Rectal smooth muscle tissue (tissue), 1 donor: Measurements from ENCODE around the gene SEMA3A.

ENCODE experiments used
- H3K27ac ChIP-seq: one replicate; pipeline ENCODE4 v1.7.0; 2013; ENCODE audit warnings: low read depth, low read length, inconsistent platforms
- H3K27me3 ChIP-seq: one replicate; pipeline ENCODE4 v1.7.0; 2013; ENCODE audit warnings: low read length; ENCODE audit not compliant: control insufficient read depth, insufficient read depth
- H3K36me3 ChIP-seq: one replicate; pipeline ENCODE4 v1.7.0; 2013; ENCODE audit warnings: low read length; ENCODE audit not compliant: control insufficient read depth, insufficient read depth
- H3K4me1 ChIP-seq: one replicate; pipeline ENCODE4 v1.7.0; 2013; ENCODE audit warnings: low read length; ENCODE audit not compliant: control insufficient read depth, insufficient read depth
- H3K4me3 ChIP-seq: one replicate; pipeline ENCODE4 v1.7.0; 2013; ENCODE audit warnings: low read length
- H3K9ac ChIP-seq: one replicate; pipeline ENCODE4 v1.7.0; 2013; ENCODE audit warnings: low read length

Gene SEMA3A

DNA sequence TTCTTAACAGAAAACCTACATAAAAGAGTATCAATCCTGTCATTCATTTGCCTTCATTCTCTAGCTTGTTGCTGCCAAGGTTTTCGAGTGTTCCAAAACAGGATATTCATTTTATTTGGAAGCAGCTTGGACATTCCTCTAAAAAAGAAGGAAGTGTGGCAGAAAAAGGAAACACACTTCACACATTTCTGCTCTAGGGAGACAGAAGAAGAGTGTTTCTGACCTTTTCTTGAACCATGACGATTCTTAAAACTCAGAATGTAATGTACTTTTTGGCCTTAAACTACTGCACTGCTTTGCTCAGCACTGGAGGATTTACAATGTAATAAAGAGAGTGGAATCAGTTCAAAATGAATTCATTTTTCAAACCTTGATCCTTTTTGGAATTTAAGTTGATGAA is 81.3 kb downstream of the SEMA3A start:
- H3K27me3 ChIP-seq: no peaks in the 10 kb centered on the region
- no peaks in the 10 kb centered on the region for H3K36me3 ChIP-seq
- H3K27ac ChIP-seq: peak overlapping the region; percentile 33
- no peak overlapping the region for H3K9ac ChIP-seq
- H3K4me3 ChIP-seq: no peak overlapping the region
- H3K4me1 ChIP-seq: peaks cover 8% of the 10 kb centered on the region

DNA sequence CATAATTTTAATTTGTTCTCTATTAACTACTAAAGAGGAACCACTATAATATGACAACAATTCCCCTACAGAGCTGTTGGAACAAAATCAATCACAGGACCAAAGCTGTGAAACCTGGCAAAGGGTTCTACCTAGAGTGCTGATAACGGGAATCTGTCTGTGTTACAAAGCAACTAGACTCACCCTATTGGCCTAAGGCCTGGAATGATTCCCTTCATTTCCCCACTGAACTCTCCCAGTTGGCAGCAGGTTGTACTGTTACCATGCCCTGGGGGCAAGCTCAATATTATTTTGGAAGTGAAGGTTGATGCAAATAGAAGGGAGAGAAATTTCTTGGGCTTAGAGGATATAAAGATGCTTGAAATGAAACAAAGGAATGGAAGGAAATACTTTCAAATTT is 81.8 kb downstream of the SEMA3A start:
- Histone ChIP-seq H3K4me1 (peaks cover 8% of the 10 kb centered on the region), H3K27me3 (no peaks in the 10 kb centered on the region), H3K27ac (peak overlapping the region; percentile 33), H3K4me3 (no peak overlapping the region), H3K36me3 (no peaks in the 10 kb centered on the region), H3K9ac (no peak overlapping the region)

DNA sequence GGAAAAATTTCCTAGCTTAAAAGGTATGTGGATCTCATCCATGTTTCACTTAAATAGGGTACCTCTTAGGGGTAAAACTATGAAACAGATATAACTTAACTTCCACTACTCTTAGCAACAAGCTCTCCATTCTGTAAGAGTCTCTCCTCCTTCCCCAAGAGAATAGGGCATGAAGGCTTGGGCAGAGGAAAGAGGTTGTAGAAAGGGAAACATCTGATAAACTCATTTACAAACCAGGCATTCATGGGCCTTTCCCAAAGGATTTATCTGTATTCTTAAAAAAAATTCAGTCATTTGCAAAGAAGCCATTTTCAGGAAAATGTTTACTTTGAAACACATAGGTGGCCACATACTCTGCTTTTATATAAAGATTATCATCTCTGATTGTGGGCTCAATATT is 82.7 kb downstream of the SEMA3A start:
- no peaks in the 10 kb centered on the region for H3K27me3 ChIP-seq
- H3K4me3 ChIP-seq: no peak overlapping the region
- H3K4me1 ChIP-seq: peaks cover 8% of the 10 kb centered on the region
- H3K27ac ChIP-seq: no peak overlapping the region
- H3K36me3 ChIP-seq: no peaks in the 10 kb centered on the region
- no peak overlapping the region for H3K9ac ChIP-seq

DNA sequence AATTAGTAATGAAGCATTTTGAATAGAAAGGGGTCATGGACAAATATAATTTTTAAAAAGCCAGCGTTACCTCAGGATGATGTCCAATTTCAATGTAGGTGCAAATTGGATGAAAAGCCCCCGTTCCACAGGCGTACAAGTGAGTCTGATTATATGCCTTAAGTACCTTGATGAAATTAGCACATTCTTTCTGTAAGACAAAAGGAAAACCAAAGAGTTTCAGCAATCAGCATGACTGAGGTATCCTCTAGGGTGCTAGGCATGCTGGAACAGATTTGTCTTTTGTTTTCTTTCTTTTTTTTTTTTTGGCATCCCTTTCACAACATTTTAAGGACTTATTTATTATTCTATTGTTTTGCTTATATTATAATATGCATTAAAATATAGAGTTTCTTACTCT is 84.2 kb downstream of the SEMA3A start:
- H3K27me3 ChIP-seq: no peaks in the 10 kb centered on the region
- H3K4me3 ChIP-seq: no peak overlapping the region
- no peaks in the 10 kb centered on the region for H3K36me3 ChIP-seq
- no peak overlapping the region for H3K27ac ChIP-seq
- H3K9ac ChIP-seq: no peak overlapping the region
- peaks cover 11% of the 10 kb centered on the region for H3K4me1 ChIP-seq

DNA sequence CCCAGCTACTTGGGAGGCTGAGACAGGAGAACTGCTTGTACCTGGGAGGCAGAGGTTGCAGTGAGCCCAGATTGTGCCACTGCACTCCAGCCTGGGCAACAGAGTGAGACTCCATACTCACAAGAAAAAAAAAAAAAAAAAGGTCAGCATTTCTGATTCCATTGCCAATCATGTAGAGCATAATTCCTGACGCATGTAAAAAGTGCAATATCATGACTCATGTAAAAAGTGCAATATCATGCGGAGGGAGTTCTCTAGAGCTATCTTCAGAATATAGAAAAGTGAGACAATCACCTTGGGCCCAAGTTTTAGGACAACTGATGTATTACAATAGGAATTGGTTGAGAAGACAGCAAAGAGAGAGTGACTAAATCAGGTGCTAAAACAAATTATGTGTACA is 85.8 kb downstream of the SEMA3A start:
- Histone ChIP-seq H3K36me3 (no peaks in the 10 kb centered on the region), H3K4me3 (no peak overlapping the region), H3K4me1 (peaks cover 11% of the 10 kb centered on the region), H3K9ac (no peak overlapping the region), H3K27ac (no peak overlapping the region), H3K27me3 (no peaks in the 10 kb centered on the region)

DNA sequence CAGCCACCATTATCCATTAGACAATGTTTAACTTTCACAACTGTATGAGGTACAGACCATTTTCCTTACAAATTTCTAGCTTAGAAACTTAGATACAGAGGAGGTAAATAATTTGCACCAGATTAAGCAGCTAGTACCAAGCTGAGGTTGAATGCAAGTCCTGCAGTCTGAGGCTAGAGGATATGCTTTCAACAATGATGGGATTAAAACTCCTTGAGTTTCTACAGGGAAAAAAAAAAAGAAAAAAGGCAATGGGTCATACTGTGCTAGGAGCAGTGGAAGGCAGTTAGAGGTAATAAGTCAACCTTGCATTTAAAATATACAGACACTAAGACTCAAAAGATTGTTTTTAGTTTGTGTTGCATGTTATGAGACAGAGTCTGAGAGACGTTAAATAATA is 86.5 kb downstream of the SEMA3A start:
- Histone ChIP-seq H3K36me3 (no peaks in the 10 kb centered on the region), H3K4me1 (peaks cover 8% of the 10 kb centered on the region), H3K4me3 (no peak overlapping the region), H3K27me3 (no peaks in the 10 kb centered on the region), H3K27ac (no peak overlapping the region), H3K9ac (no peak overlapping the region)

DNA sequence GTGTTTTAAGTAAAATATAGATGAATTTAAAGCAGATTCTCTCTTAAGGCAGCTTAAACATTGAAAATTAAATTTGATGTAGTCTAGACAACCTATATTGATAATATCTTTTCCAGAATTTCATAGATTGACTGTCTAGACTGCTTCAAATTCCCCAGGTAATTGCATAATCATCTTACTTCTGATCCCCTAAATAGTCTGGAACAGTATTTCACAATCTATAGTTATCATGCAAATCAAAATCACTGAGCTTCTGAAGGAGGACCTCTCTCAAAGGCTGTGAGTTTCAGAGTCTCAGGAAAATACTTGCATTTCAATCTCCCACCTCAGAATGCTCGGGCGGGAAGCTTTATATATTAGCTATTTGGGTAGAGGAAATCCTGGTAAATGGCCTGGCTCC is 87.3 kb downstream of the SEMA3A start:
- no peak overlapping the region for H3K4me3 ChIP-seq
- no peak overlapping the region for H3K27ac ChIP-seq
- peaks cover 3% of the 10 kb centered on the region for H3K4me1 ChIP-seq
- H3K27me3 ChIP-seq: no peaks in the 10 kb centered on the region
- no peak overlapping the region for H3K9ac ChIP-seq
- no peaks in the 10 kb centered on the region for H3K36me3 ChIP-seq

DNA sequence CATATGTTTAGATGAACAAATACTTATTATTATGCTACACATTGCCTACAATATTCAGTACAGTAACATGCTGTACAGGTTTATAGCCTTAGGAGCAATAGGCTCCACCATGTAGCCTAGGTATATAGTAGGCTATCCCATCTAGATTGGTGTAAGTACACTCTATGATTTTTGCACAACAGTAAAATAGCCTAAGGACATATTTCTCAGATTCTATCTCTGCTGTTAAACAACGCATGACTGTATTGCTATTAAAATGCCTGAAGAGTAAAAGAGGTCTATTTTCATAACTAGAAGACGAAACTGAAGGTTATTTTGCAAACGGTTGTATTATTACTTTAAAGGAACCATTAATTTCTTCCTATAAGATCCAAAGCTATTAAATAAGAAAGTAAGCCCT is 88.3 kb downstream of the SEMA3A start:
- Histone ChIP-seq H3K27me3 (no peaks in the 10 kb centered on the region), H3K36me3 (no peaks in the 10 kb centered on the region), H3K27ac (no peak overlapping the region), H3K9ac (no peak overlapping the region), H3K4me1 (peaks cover 3% of the 10 kb centered on the region), H3K4me3 (no peak overlapping the region)

DNA sequence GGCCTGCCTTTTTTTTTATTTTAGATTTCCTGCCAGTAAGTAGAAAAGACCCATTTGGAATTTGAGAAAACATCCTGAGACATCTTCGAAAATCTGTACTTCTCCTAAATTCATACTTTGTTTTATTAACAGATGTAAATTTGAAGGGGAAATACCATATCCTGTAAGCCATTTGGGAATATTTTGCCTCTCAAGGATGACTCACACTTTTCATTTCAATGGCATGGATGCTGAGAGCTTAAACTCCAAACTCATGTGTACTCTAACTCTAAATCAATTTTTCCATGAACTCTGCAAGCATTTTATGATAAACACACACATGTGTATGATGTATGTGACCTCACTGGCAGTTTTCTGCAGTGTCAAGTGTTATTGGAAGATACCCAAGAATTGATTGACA is 89.0 kb downstream of the SEMA3A start:
- Histone ChIP-seq H3K36me3 (no peaks in the 10 kb centered on the region), H3K4me3 (no peak overlapping the region), H3K4me1 (peaks cover 3% of the 10 kb centered on the region), H3K27ac (no peak overlapping the region), H3K27me3 (no peaks in the 10 kb centered on the region), H3K9ac (no peak overlapping the region)

DNA sequence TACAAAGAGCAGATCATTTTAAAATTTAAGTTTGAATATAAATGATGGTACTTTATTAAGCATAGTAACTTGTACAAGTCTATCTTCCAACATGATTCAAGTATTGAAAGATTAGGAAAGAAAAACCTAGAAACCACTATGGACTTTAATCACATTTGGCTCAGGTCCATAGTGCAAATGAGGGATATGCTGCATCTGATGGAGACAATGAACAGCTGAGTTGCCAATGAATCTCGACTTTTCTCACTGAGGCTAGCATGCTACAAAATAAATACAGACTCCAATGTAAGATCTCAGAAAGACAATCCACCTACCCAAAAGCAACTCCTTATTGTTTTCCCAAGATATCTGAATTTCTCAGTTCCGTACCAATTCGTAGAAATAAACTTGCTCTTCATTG is 89.8 kb downstream of the SEMA3A start:
- Histone ChIP-seq H3K27ac (no peak overlapping the region), H3K36me3 (no peaks in the 10 kb centered on the region), H3K9ac (no peak overlapping the region), H3K4me3 (no peak overlapping the region), H3K4me1 (peaks cover 3% of the 10 kb centered on the region), H3K27me3 (no peaks in the 10 kb centered on the region)

DNA sequence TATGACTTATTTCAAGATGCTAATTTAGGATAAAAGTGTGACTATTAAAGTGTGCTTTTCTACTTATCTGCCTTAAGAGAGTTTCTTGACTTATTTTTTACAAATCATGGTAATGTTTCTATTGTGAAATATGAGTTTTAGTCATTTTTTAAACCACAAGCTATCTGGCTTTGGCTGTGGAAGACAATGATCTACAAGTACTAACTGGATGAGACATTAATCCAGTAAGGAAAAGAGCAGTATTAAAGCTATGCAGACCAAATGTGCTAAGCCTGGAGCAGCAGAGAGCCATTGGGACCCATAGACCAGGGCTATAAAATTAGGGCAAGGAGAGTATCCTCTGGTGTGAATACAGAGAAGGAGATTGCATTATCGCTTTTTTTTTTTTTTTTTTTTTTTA is 92.4 kb downstream of the SEMA3A start:
- Histone ChIP-seq H3K4me1 (peaks cover 3% of the 10 kb centered on the region), H3K4me3 (no peak overlapping the region), H3K9ac (no peak overlapping the region), H3K36me3 (no peaks in the 10 kb centered on the region), H3K27ac (no peak overlapping the region), H3K27me3 (no peaks in the 10 kb centered on the region)

DNA sequence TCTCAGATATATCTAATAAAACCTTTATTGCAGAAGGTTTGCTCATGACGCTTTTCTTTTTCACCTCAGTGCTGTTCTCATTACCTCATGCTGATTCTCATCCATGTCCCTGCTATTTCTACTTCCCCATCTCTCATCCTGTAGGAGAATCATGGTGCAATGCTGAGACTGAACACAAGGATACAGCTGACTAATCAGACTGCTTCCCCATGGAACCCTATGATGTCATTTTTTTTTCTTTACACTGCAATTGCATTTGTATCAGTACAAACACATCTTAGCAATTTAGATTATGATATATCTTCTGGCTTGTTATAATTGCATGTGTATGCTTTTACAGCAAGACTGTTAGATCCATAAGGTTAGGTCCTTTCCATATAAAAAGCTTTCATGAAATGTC is 93.7 kb downstream of the SEMA3A start:
- Histone ChIP-seq H3K36me3 (no peaks in the 10 kb centered on the region), H3K27me3 (no peaks in the 10 kb centered on the region), H3K27ac (no peak overlapping the region), H3K9ac (no peak overlapping the region), H3K4me1 (peaks cover 2% of the 10 kb centered on the region), H3K4me3 (no peak overlapping the region)

DNA sequence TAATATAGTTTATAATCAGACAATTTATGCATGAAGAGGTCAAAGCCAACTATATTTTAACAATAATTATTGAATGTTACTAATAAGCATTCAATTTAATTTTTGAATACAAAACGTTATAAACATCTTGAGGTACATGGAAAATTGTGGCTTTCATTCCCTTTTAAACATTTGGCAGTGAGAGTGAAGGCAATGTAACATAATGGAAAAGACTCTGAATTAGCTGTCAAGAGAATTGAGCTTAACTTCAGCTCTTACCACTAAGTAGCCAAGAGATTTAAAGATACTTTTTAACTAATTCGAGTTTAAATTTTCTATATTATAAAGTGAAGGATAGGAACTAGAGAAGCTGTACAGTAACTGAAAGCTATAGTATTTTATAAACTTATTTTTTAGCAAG is 98.6 kb downstream of the SEMA3A start:
- Histone ChIP-seq H3K36me3 (no peaks in the 10 kb centered on the region), H3K4me1 (peaks cover 3% of the 10 kb centered on the region), H3K27me3 (no peaks in the 10 kb centered on the region), H3K4me3 (no peak overlapping the region), H3K9ac (no peak overlapping the region), H3K27ac (no peak overlapping the region)

DNA sequence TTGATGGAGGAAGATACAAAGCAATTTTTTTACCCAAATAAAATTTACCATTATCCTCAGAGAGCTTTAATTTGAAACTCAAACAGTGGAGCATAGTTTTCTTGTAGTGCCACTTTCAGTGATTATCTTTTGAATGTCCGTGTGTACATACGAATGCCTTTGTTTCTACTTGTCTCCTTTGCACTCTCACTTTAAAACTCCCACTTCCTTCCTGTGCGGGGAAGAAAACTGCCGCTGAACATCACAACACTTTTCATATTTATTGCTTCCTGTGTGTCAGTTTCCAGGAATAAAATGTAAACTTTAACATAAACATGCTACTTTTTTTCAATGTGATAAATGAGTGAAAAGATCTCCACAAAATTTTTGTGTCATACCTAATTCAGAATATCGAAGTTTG is 102.4 kb downstream of the SEMA3A start:
- Histone ChIP-seq H3K4me3 (no peak overlapping the region), H3K27me3 (no peaks in the 10 kb centered on the region), H3K9ac (no peak overlapping the region), H3K4me1 (peaks cover 3% of the 10 kb centered on the region), H3K27ac (no peak overlapping the region), H3K36me3 (no peaks in the 10 kb centered on the region)
